ENCODE measurements around the gene DDX10. TPM values are rescaled to one million over a fixed set of nuclear protein-coding genes. Genes with fewer than 3 reads are reported as not detected.

DDX10 gene
- total RNA-seq, 2 experiments from 2014 or later = 15.0 to 15.4 TPM

- intact Hi-C loops (cut with DNase I, micrococcal nuclease) = no loop called here
- no peak overlapping the region for H3K4me3 Mint-ChIP-seq
- ATAC-seq (ENCODE audit: poor library complexity) (no peak), DNase-seq (no peak)
- no peak for TF ChIP-seq CTCF (IDR thresholded peaks at IDR 0.05)
- H3K27me3 Mint-ChIP-seq = no peaks in the 10 kb centered on the region
- Histone ChIP-seq H3K4me3 (ENCODE audit: low read length) (no peak overlapping the region), H3K9me3 (ENCODE audit: control insufficient read depth in 1 of 2, insufficient read depth in 1 of 2, low read length in 2 of 2) (no peaks in the 10 kb centered on the region), H3K4me1 (ENCODE audit: insufficient read depth, low read length) (no peaks in the 10 kb centered on the region), H3K27me3 (ENCODE audit: control insufficient read depth in 1 of 2, insufficient read depth in 2 of 2, low read length in 2 of 2) (no peaks in the 10 kb centered on the region), H3K36me3 (ENCODE audit: insufficient read depth, low read length) (no peaks in the 10 kb centered on the region), H3K27ac (ENCODE audit: low read depth in 1 of 2, low read length in 2 of 2) (no peak overlapping the region)
- H3K4me1 Mint-ChIP-seq (ENCODE audit: low read depth) = no peaks in the 10 kb centered on the region
- no peak overlapping the region for H3K27ac Mint-ChIP-seq
- POLR2A ChIA-PET = no interaction called here
- peaks cover 13% of the 10 kb centered on the region for H3K36me3 Mint-ChIP-seq (ENCODE audit: low read depth)
- CTCF ChIA-PET = no interaction called here
- no peaks in the 10 kb centered on the region for H3K9me3 Mint-ChIP-seq
These were observed 263.1 kb downstream of the DDX10 start for GRCh38 chr11:108927791-108928545.

GRCh38 chr11:108929241-108929640, 264.4 kb downstream of the DDX10 start:
- H3K9me3 ChIP-seq (ENCODE audit: control insufficient read depth in 1 of 2, insufficient read depth in 1 of 2, low read length in 2 of 2) = no peaks in the 10 kb centered on the region
- H3K36me3 ChIP-seq (ENCODE audit: insufficient read depth, low read length) = no peaks in the 10 kb centered on the region
- intact Hi-C loops (cut with DNase I, micrococcal nuclease) = no loop called here
- no peak overlapping the region for H3K4me3 ChIP-seq (ENCODE audit: low read length)
- H3K27me3 ChIP-seq (ENCODE audit: control insufficient read depth in 1 of 2, insufficient read depth in 2 of 2, low read length in 2 of 2) = no peaks in the 10 kb centered on the region
- no peak overlapping the region for H3K27ac Mint-ChIP-seq
- ChIA-PET POLR2A (no interaction called here), CTCF (no interaction called here)
- no peaks in the 10 kb centered on the region for H3K9me3 Mint-ChIP-seq
- H3K4me3 Mint-ChIP-seq = no peak overlapping the region
- DNase-seq (no peak), ATAC-seq (ENCODE audit: poor library complexity) (no peak)
- H3K4me1 ChIP-seq (ENCODE audit: insufficient read depth, low read length) = no peaks in the 10 kb centered on the region
- peaks cover 13% of the 10 kb centered on the region for H3K36me3 Mint-ChIP-seq (ENCODE audit: low read depth)
- no peak for TF ChIP-seq CTCF (IDR thresholded peaks at IDR 0.05)
- H3K4me1 Mint-ChIP-seq (ENCODE audit: low read depth) = no peaks in the 10 kb centered on the region
- H3K27ac ChIP-seq (ENCODE audit: low read depth in 1 of 2, low read length in 2 of 2) = no peak overlapping the region
- no peaks in the 10 kb centered on the region for H3K27me3 Mint-ChIP-seq

GRCh38 chr11:108931168-108931567, 266.3 kb downstream of the DDX10 start:
- intact Hi-C loops (cut with DNase I, micrococcal nuclease) = no loop called here
- H3K36me3 Mint-ChIP-seq (ENCODE audit: low read depth) = peaks cover 10% of the 10 kb centered on the region
- ATAC-seq (ENCODE audit: poor library complexity) = no peak
- H3K4me3 ChIP-seq (ENCODE audit: low read length) = no peak overlapping the region
- ChIA-PET CTCF (no interaction called here), POLR2A (no interaction called here)
- H3K4me3 Mint-ChIP-seq = no peak overlapping the region
- H3K27ac ChIP-seq (ENCODE audit: low read depth in 1 of 2, low read length in 2 of 2) = no peak overlapping the region
- H3K9me3 ChIP-seq (ENCODE audit: control insufficient read depth in 1 of 2, insufficient read depth in 1 of 2, low read length in 2 of 2) = no peaks in the 10 kb centered on the region
- TF ChIP-seq CTCF (IDR thresholded peaks at IDR 0.05) = no peak
- no peak overlapping the region for H3K27ac Mint-ChIP-seq
- H3K27me3 ChIP-seq (ENCODE audit: control insufficient read depth in 1 of 2, insufficient read depth in 2 of 2, low read length in 2 of 2) = no peaks in the 10 kb centered on the region
- no peaks in the 10 kb centered on the region for H3K36me3 ChIP-seq (ENCODE audit: insufficient read depth, low read length)
- no peaks in the 10 kb centered on the region for H3K4me1 Mint-ChIP-seq (ENCODE audit: low read depth)
- no peaks in the 10 kb centered on the region for H3K9me3 Mint-ChIP-seq
- no peaks in the 10 kb centered on the region for H3K4me1 ChIP-seq (ENCODE audit: insufficient read depth, low read length)
- no peaks in the 10 kb centered on the region for H3K27me3 Mint-ChIP-seq
- no peak for DNase-seq

Data from CD4-positive, alpha-beta T cell (primary cell).